Endothelial cell of umbilical vein (primary cell): Measurements from ENCODE around the gene ASB8. TPM values are rescaled to one million over a fixed set of nuclear protein-coding genes. Genes with fewer than 3 reads are reported as not detected.

ENCODE experiments used
- BruUV-seq: library from RNA; stranded (reverse); fragments of 400-500 nt; replicated peaks from 2 replicates; lab custom pipeline; 2021; lab: Mats Ljungman, UMichigan
- CTCF ChIA-PET: fragments of 300-600, 350-600 bp; sonication (Branson Sonifier 250); formaldehyde crosslinking; loops from one replicate; lab custom pipeline; 2021; ENCODE audit warnings: antibody characterized with exemption, inconsistent platforms; lab: Charles Lee
- POLR2A ChIA-PET: fragments of 300-600, 350-600 bp; sonication (Branson Sonifier 250); formaldehyde crosslinking; loops from one replicate; lab custom pipeline; 2021; ENCODE audit warnings: antibody characterized with exemption, inconsistent platforms; lab: Charles Lee
- DNase-seq: peaks from one replicate; pipeline ENCODE4 v3.0.0-alpha.2; 2011; ENCODE audit warnings: low read depth, low spot score
- FAIRE-seq: peaks from 2 replicates; lab custom pipeline; 2011; peaks lifted over from hg19 to GRCh38; lab: Jason Lieb, UNC
- H2AFZ ChIP-seq: 2 replicates; pipeline ENCODE4 v1.6.0; 2012; ENCODE audit warnings: low read depth, low read length, control low read depth, inconsistent platforms
- H3K27ac ChIP-seq: 2 replicates; pipeline ENCODE4 v1.5.1; 2011; ENCODE audit warnings: low read depth, mild to moderate bottlenecking, control low read depth, low read length, moderate library complexity; ENCODE audit not compliant: insufficient read depth
- H3K27me3 ChIP-seq, 2 experiments: 2 replicates each; pipeline versions ENCODE4 v1.6.0 to v1.6.1; 2011; ENCODE audit warnings: low read length in 2 of 2, mixed read lengths in 1 of 2; ENCODE audit not compliant: control insufficient read depth in 2 of 2, insufficient read depth in 2 of 2
- H3K36me3 ChIP-seq, 2 experiments: 2 replicates in 1 of 2; 3 replicates in 1 of 2; pipeline ENCODE4 v1.5.1; 2011; ENCODE audit warnings: low read length in 2 of 2, mild to moderate bottlenecking in 1 of 2, moderate library complexity in 1 of 2; ENCODE audit not compliant: control insufficient read depth in 2 of 2, insufficient read depth in 2 of 2; ENCODE audit errors: extremely low read depth in 1 of 2
- H3K4me1 ChIP-seq: 3 replicates; pipeline ENCODE4 v1.5.1; 2011; ENCODE audit warnings: mild to moderate bottlenecking, low read length; ENCODE audit not compliant: control insufficient read depth, insufficient read depth; ENCODE audit errors: extremely low read depth
- H3K4me2 ChIP-seq: 2 replicates; pipeline ENCODE4 v1.6.1; 2011; ENCODE audit warnings: low read length, control low read depth, mixed read lengths; ENCODE audit not compliant: insufficient read depth
- H3K4me3 ChIP-seq, 3 experiments: fragments of 200-600 bp in 1 of 3; sonication (generic), shearing (Covaris generic) in 1 of 3; replicated peaks in 1 of 3; 2 replicates each; pipeline ENCODE4 v1.5.1; 2011 to 2016; ENCODE audit warnings: control low read depth in 3 of 3, low read length in 3 of 3, mild to moderate bottlenecking in 2 of 3, inconsistent platforms in 1 of 3, low read depth in 1 of 3, moderate library complexity in 1 of 3; ENCODE audit not compliant: insufficient read depth in 1 of 3
- H3K79me2 ChIP-seq: 2 replicates; pipeline ENCODE4 v1.6.0; 2012; ENCODE audit warnings: low read length, inconsistent platforms; ENCODE audit not compliant: control insufficient read depth, insufficient read depth
- H3K9ac ChIP-seq: replicated peaks from 2 replicates; pipeline ENCODE3; 2011; ENCODE audit warnings: low read length, control low read depth; ENCODE audit not compliant: insufficient read depth; ENCODE audit errors: extremely low read depth
- H3K9me1 ChIP-seq: replicated peaks from 3 replicates; pipeline ENCODE4 v1.6.0; 2011; ENCODE audit warnings: mild to moderate bottlenecking, low read length; ENCODE audit not compliant: control insufficient read depth, insufficient read depth; ENCODE audit errors: extremely low read depth
- H3K9me3 ChIP-seq: replicated peaks from 2 replicates; pipeline ENCODE4 v1.5.1; 2012; ENCODE audit warnings: low read length, inconsistent platforms; ENCODE audit not compliant: control insufficient read depth, insufficient read depth
- H4K20me1 ChIP-seq: replicated peaks from 2 replicates; pipeline ENCODE3; 2011; ENCODE audit warnings: mild to moderate bottlenecking, low read length; ENCODE audit not compliant: control insufficient read depth, insufficient read depth; ENCODE audit errors: extremely low read depth
- CTCF ChIP-seq, 2 donors: IDR thresholded peaks; 1 replicate in 1 of 2; 2 replicates in 1 of 2; pipeline ENCODE4 v1.5.1; 2011; ENCODE audit warnings: low read length in 2 of 2, mild to moderate bottlenecking in 2 of 2, moderate library complexity in 2 of 2, control low read depth in 1 of 2, inconsistent platforms in 1 of 2, low read depth in 1 of 2; ENCODE audit not compliant: insufficient read depth in 1 of 2; ENCODE audit errors: extremely low read depth in 1 of 2
- EZH2 ChIP-seq: IDR thresholded peaks from 2 replicates; pipeline ENCODE4 v1.6.1; 2012; ENCODE audit warnings: borderline replicate concordance, low read depth, mild to moderate bottlenecking, moderate library complexity, low read length, inconsistent platforms; ENCODE audit not compliant: severe bottlenecking
- FOS ChIP-seq: IDR thresholded peaks from 2 replicates; pipeline ENCODE4 v1.6.1; 2011; ENCODE audit warnings: mild to moderate bottlenecking, low read length, moderate library complexity, borderline replicate concordance; ENCODE audit not compliant: insufficient read depth
- GATA2 ChIP-seq: IDR thresholded peaks from 2 replicates; pipeline ENCODE4 v1.7.0; 2011; ENCODE audit warnings: low read depth, mild to moderate bottlenecking, moderate library complexity, mixed read lengths, low read length; ENCODE audit not compliant: insufficient read length, insufficient read depth
- JUN ChIP-seq: IDR thresholded peaks from 2 replicates; pipeline ENCODE4 v1.6.1; 2011; ENCODE audit warnings: borderline replicate concordance, low read depth; ENCODE audit not compliant: insufficient read length, insufficient read depth
- MAX ChIP-seq: IDR thresholded peaks from 2 replicates; pipeline ENCODE4 v1.6.1; 2011; ENCODE audit not compliant: insufficient read depth, insufficient read length
- MYC ChIP-seq: IDR thresholded peaks from one replicate; pipeline ENCODE4 v1.6.1; 2011; ENCODE audit warnings: mild to moderate bottlenecking, low read depth, low read length
- POLR2A ChIP-seq: IDR thresholded peaks from 2 replicates; pipeline ENCODE4 v1.6.1; 2012; ENCODE audit warnings: low read depth, mild to moderate bottlenecking, control low read depth, low read length
- POLR2AphosphoS5 ChIP-seq: IDR thresholded peaks from 2 replicates; pipeline ENCODE4 v1.6.1; 2012; ENCODE audit warnings: low read depth, mild to moderate bottlenecking, control low read depth, low read length, moderate library complexity; ENCODE audit not compliant: insufficient read depth
- dilution Hi-C: fragments of 300-500 bp; cut with MboI; formaldehyde crosslinking; loops from one replicate; pipeline ENCODE4 v1.15.0; 2019; ENCODE audit warnings: low sequenced_read_pairs; ENCODE audit not compliant: extremely low pct_ligation_motif_present
- intact Hi-C: fragments of 100-400 bp; cut with micrococcal nuclease; formaldehyde crosslinking; loops from one replicate; pipeline ENCODE4 v1.10.0; 2022
- polyA plus RNA-seq, 4 experiments: library from polyadenylated mRNA; depleted of rRNA in 3 of 4; stranded (reverse) in 3 of 4; unstranded in 1 of 4; fragments of >200 nt; gene quantifications; 2 replicates each; pipeline versions ENCODE4 v1.2.1 to v1.2.3, GENCODE V29; 2011 to 2012; ENCODE audit warnings: missing spikeins in 1 of 4
- total RNA-seq: library from RNA; stranded (reverse); gene quantifications from 2 replicates; pipeline ENCODE4 v1.2.3, GENCODE V29; 2021

Gene ASB8
- total and polyA plus RNA-seq, 2 donors (not counting 3 experiments of a cell fraction or from before 2014, with no cell fraction given), result 14.9 to 29.7 TPM

DNA sequence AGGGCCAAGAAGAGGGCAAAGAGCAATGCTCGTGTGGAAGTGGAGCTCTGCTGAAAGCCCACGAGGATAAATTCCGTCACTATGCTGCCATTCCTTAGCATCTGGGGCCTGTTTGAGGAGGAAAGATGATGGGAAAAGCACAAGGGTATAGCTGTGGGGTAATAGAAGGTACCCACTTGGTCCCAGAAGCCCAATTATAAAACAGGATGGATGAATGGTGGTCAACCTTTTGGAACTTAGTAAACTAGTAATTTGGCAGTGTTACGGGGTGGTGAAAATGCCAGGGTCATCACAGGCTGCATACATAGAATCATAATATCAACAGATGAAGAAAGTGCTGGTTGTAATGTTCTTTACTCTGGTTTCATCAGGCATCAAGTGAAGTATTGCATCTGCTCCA lies 45.9 kb upstream of the ASB8 start, which contains the start of gene OR10AD1:
Gene OR10AD1 (minus strand): TSS at position 101 of the 400 bp plus-strand sequence. CDS start 0 bp downstream, at position 101.
- BruUV-seq, result no TSS peak
- Histone ChIP-seq H3K4me1 (no peaks in the 10 kb centered on the region), H3K27me3 (no peaks in the 10 kb centered on the region), H3K4me2 (no peak within 1 kb of the TSS), H2AFZ (no peak within 1 kb of the TSS), H3K9ac (no peak within 1 kb of the TSS), H4K20me1 (no peaks in the 10 kb centered on the region), H3K27ac (no peak within 1 kb of the TSS), H3K9me3 (no peaks in the 10 kb centered on the region), H3K4me3 (no peak within 1 kb of the TSS), H3K79me2 (no peaks in the 10 kb centered on the region), H3K9me1 (no peaks in the 10 kb centered on the region), H3K36me3 (no peaks in the 10 kb centered on the region)
- ChIA-PET POLR2A (no interaction called here), CTCF (no interaction called here)
- DNase-seq (no peak), FAIRE-seq (no peak)
- TF ChIP-seq FOS (no peak), POLR2A (no peak), MAX (no peak), GATA2 (no peak), EZH2 (no peak), MYC (no peak), POLR2AphosphoS5 (no peak), CTCF (IDR thresholded peaks at IDR 0.05; ENCODE audit: extremely low read depth in 1 of 2, insufficient read depth in 1 of 2, low read depth in 1 of 2, low read length in 2 of 2) (no peak), JUN (no peak)
- intact Hi-C loops, result no loop called here
- dilution Hi-C loops, result no loop called here
